GM12878 (cell line): ENCODE measurements around the gene TMC5. TPM values are rescaled to one million over a fixed set of nuclear protein-coding genes. Genes with fewer than 3 reads are reported as not detected.

Source experiments
- ATAC-seq: fragments of 200-7000 bp; cut with Tn5 transposase; 3 replicates; pipeline ENCODE4 v1.9.1; 2020; ENCODE audit warnings: mild to moderate bottlenecking, moderate library complexity
- BruUV-seq: library from RNA; stranded (reverse); fragments of 400-500 nt; replicated peaks from 2 replicates; lab custom pipeline; 2021; lab: Mats Ljungman, UMichigan
- CTCF ChIA-PET: fragments of 300-600 bp; sonication (Branson Sonifier 250); formaldehyde crosslinking; extraction: SDS; loops from one replicate; lab custom pipeline; 2021; ENCODE audit warnings: inconsistent platforms; lab: Yijun Ruan, JAX
- POLR2A ChIA-PET: fragments of 350-600 bp; formaldehyde crosslinking; extraction: SDS; loops from one replicate; lab custom pipeline; 2021; ENCODE audit warnings: inconsistent platforms; lab: Charles Lee
- RAD21 ChIA-PET: fragments of 300-600 bp; sonication (Branson Sonifier 250); formaldehyde crosslinking; loops from one replicate; lab custom pipeline; 2023; ENCODE audit warnings: antibody characterized with exemption; ENCODE audit not compliant: unreplicated experiment; lab: Charles Lee
- SMC1A ChIA-PET: fragments of 300-600 bp; sonication (Branson Sonifier 250); formaldehyde crosslinking; loops from one replicate; lab custom pipeline; 2023; ENCODE audit not compliant: unreplicated experiment, uncharacterized antibody; lab: Charles Lee
- DNase-seq: peaks from one replicate; pipeline ENCODE4 v3.0.0-alpha.2; 2011; ENCODE audit warnings: low read depth, low spot score
- FAIRE-seq: peaks from 3 replicates; lab custom pipeline; 2011; peaks lifted over from hg19 to GRCh38; lab: Jason Lieb, UNC
- H2AFZ ChIP-seq: 2 replicates; pipeline ENCODE4 v1.6.0; 2011; ENCODE audit warnings: low read depth, low read length, control low read depth; ENCODE audit not compliant: control insufficient read depth
- H3K27ac ChIP-seq: 2 replicates; pipeline ENCODE4 v1.5.1; 2011; ENCODE audit warnings: control low read depth; ENCODE audit not compliant: control insufficient read depth, insufficient read depth
- H3K27me3 ChIP-seq, 2 experiments: replicated peaks in 1 of 2; 2 replicates each; pipeline versions ENCODE4 v1.6.0 to v1.6.1; 2011; ENCODE audit warnings: low read length in 1 of 2; ENCODE audit not compliant: control insufficient read depth in 2 of 2, insufficient read depth in 2 of 2
- H3K36me3 ChIP-seq, 2 experiments: 2 replicates each; pipeline ENCODE4 v1.5.1; 2011; ENCODE audit warnings: low read length in 1 of 2; ENCODE audit not compliant: control insufficient read depth in 2 of 2, insufficient read depth in 2 of 2
- H3K4me1 ChIP-seq: 2 replicates; pipeline ENCODE4 v1.6.1; 2011; ENCODE audit warnings: mild to moderate bottlenecking, low read length, moderate library complexity, mixed read lengths; ENCODE audit not compliant: control insufficient read depth, insufficient read depth
- H3K4me2 ChIP-seq: 2 replicates; pipeline ENCODE4 v1.6.0; 2011; ENCODE audit warnings: control low read depth; ENCODE audit not compliant: control insufficient read depth, insufficient read depth
- H3K4me3 ChIP-seq: fragments of 200-600 bp; sonication (generic); 2 replicates; pipeline ENCODE4 v1.5.1; 2016
- H3K79me2 ChIP-seq: 2 replicates; pipeline ENCODE4 v1.6.0; 2011; ENCODE audit warnings: low read length; ENCODE audit not compliant: control insufficient read depth, insufficient read depth
- H3K9ac ChIP-seq: 2 replicates; pipeline ENCODE4 v1.8.0; 2011; ENCODE audit warnings: low read length, control low read depth, mixed read lengths; ENCODE audit not compliant: control insufficient read depth, insufficient read depth
- H3K9me3 ChIP-seq: replicated peaks from 3 replicates; pipeline ENCODE4 v1.5.1; 2011; ENCODE audit warnings: mild to moderate bottlenecking, low read length; ENCODE audit not compliant: control insufficient read depth, insufficient read depth
- H4K20me1 ChIP-seq: 2 replicates; pipeline ENCODE4 v1.6.0; 2011; ENCODE audit not compliant: control insufficient read depth, insufficient read depth
- CREB1 ChIP-seq: IDR thresholded peaks from 2 replicates; pipeline ENCODE4 v1.6.1; 2012; ENCODE audit warnings: low read depth, mild to moderate bottlenecking, inconsistent platforms
- NRF1 ChIP-seq: conservative IDR thresholded peaks from 2 replicates; pipeline ENCODE4 v1.6.1; 2011; ENCODE audit warnings: mild to moderate bottlenecking, low read depth, low read length, improper control_type of control experiment
- RAD21 ChIP-seq: IDR thresholded peaks from 2 replicates; pipeline ENCODE4 v1.6.1; 2011; ENCODE audit warnings: mild to moderate bottlenecking, low read depth, low read length, moderate library complexity; ENCODE audit not compliant: insufficient read depth
- SMC3 ChIP-seq: IDR thresholded peaks from 2 replicates; pipeline ENCODE4 v1.6.1; 2011; ENCODE audit warnings: low read length, improper control_type of control experiment, borderline replicate concordance
- STAT1 ChIP-seq: fragments of 450-650 bp; conservative IDR thresholded peaks from 2 replicates; pipeline ENCODE4 v1.6.1; 2014; ENCODE audit warnings: antibody characterized with exemption, mild to moderate bottlenecking
- WGBS: methylation state at CpG from one replicate; pipeline ENCODE4 v1.1.6; 2016; ENCODE audit warnings: low lambda C conversion rate; ENCODE audit not compliant: insufficient replicate concordance, insufficient coverage; ENCODE audit errors: missing lambda C conversion rate; 5-methylcytosine and 5-hydroxymethylcytosine counted together
- in situ Hi-C: fragments of 300-500 bp; cut with MboI; formaldehyde crosslinking; loops from 9 replicates; pipeline ENCODE4 v1.14.3; 2018; ENCODE audit warnings: mixed read lengths
- intact Hi-C: fragments of 100-400 bp; cut with micrococcal nuclease; formaldehyde crosslinking; loops from one replicate; pipeline ENCODE4 v1.14.2; 2022; ENCODE audit not compliant: unreplicated experiment
- polyA plus RNA-seq, 11 experiments: library from polyadenylated mRNA; depleted of rRNA in 4 of 11; unstranded in 6 of 11; stranded (reverse) in 5 of 11; fragments of >200 nt; fragmentation: Nextera tagmentation in 4 of 11; fragmentation: Illumina TruSeq in 1 of 11; extraction: Ambion mirVana in 4 of 11; extraction: Trizol in 1 of 11; gene quantifications; 1 replicate in 1 of 11; 2 replicates in 10 of 11; pipeline versions ENCODE4 v1.2.1 to v1.2.3, GENCODE V29; 2011 to 2016; ENCODE audit warnings: inconsistent platforms in 2 of 11, missing spikeins in 2 of 11, low read depth in 1 of 11
- total RNA-seq, 4 experiments: library from RNA; depleted of rRNA in 3 of 4; stranded (reverse); fragments of >200 nt in 3 of 4; fragmentation: Illumina TruSeq in 1 of 4; extraction: Trizol in 1 of 4; gene quantifications; 2 replicates each; pipeline versions ENCODE4 v1.2.1 to v1.2.3, GENCODE V29; 2013 to 2021
- TF ChIP-seq, protein P1 (sequence below): fragments of 450-650 bp; IDR thresholded peaks from 2 replicates; pipeline ENCODE4 v1.6.1; 2017; ENCODE audit warnings: borderline replicate concordance
- TF ChIP-seq, protein P2 (sequence below), 3 experiments: IDR thresholded peaks in 2 of 3; conservative IDR thresholded peaks in 1 of 3; 2 replicates each; pipeline ENCODE4 v1.5.1; 2011; ENCODE audit warnings: low read depth in 3 of 3, low read length in 3 of 3, mild to moderate bottlenecking in 3 of 3, control low read depth in 2 of 3, moderate library complexity in 2 of 3, inconsistent platforms in 1 of 3, mixed read lengths in 1 of 3; ENCODE audit not compliant: control insufficient read depth in 2 of 3, insufficient read depth in 1 of 3; ENCODE audit errors: extremely low read depth in 1 of 3
- TF ChIP-seq, protein P3 (sequence below): IDR thresholded peaks from 2 replicates; pipeline ENCODE4 v1.6.1; 2012; ENCODE audit warnings: low read depth, low read length, improper control_type of control experiment

Gene TMC5
- total and polyA plus RNA-seq, 10 of the 15 experiments (the other 5 are each of a cell fraction or from before 2014, with no cell fraction given), result 0.01 to 0.10 (median 0.07) TPM; not detected in 5

DNA sequence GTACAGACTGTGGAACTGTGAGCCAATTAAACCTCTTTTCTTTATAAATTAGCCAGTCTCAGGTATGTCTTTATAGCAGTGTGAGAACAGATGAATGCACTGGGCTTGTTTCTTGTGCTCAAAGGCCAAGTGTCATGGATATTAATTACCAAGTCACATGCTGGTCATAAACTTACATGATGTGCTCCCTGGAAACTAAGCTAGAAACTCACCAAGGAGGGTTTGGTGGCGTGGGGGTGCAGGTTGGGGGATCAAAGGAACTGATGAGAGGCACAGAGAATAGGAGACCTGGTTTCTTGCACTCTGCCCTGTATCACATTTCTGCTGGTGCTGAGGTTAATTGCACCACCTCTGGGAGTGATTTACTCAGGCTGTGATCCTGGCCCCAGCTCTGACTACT is 31.2 kb upstream of the TMC5 start (continued):
- TF ChIP-seq, protein P1, sequence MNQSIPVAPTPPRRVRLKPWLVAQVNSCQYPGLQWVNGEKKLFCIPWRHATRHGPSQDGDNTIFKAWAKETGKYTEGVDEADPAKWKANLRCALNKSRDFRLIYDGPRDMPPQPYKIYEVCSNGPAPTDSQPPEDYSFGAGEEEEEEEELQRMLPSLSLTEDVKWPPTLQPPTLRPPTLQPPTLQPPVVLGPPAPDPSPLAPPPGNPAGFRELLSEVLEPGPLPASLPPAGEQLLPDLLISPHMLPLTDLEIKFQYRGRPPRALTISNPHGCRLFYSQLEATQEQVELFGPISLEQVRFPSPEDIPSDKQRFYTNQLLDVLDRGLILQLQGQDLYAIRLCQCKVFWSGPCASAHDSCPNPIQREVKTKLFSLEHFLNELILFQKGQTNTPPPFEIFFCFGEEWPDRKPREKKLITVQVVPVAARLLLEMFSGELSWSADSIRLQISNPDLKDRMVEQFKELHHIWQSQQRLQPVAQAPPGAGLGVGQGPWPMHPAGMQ, result no peak
- TF ChIP-seq NRF1 (no peak), CREB1 (no peak), STAT1 (no peak)

DNA sequence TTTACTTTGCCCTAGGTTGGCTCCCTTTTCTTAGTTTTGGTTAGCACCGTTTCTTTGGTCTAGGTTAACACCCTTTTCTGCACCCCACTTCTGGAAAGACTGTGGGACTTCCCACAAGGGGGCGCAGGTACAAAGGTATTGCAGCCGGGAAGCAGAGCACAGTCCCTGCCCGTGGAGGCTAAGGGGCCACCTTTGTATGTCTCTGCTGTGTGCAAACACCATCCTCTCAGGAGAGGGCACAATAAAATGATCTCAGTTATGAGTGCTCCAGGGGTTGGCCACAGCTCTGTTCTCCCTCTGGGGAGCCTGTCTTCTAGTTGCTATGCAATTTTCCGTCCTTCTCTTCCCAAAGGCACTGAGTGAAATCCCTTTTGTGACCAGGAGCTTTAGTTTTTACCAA is 28.4 kb upstream of the TMC5 start:
- ATAC-seq, result peak; percentile 81
- ChIA-PET RAD21 (interaction anchor here (1.4 kb wide), 1 partner anchor 113 kb away, joined by 7 read pairs; no protein-coding TSS in a partner anchor), SMC1A (interaction anchor here (0.6 to 3.4 kb wide), 4 partner anchors 113 to 304 kb away, joined by 3 to 22 read pairs (median 5); no protein-coding TSS in a partner anchor), CTCF (interaction anchor here (0.6 to 6.6 kb wide), 11 partner anchors 11 to 324 kb away, joined by 3 to 63 read pairs (median 4); no protein-coding TSS in a partner anchor), POLR2A (no interaction called here)
- TF ChIP-seq SMC3 (peak; percentile 51; the same call in 1 of the 2 replicates), RAD21 (peak; percentile 69)
- TF ChIP-seq, protein P2, sequence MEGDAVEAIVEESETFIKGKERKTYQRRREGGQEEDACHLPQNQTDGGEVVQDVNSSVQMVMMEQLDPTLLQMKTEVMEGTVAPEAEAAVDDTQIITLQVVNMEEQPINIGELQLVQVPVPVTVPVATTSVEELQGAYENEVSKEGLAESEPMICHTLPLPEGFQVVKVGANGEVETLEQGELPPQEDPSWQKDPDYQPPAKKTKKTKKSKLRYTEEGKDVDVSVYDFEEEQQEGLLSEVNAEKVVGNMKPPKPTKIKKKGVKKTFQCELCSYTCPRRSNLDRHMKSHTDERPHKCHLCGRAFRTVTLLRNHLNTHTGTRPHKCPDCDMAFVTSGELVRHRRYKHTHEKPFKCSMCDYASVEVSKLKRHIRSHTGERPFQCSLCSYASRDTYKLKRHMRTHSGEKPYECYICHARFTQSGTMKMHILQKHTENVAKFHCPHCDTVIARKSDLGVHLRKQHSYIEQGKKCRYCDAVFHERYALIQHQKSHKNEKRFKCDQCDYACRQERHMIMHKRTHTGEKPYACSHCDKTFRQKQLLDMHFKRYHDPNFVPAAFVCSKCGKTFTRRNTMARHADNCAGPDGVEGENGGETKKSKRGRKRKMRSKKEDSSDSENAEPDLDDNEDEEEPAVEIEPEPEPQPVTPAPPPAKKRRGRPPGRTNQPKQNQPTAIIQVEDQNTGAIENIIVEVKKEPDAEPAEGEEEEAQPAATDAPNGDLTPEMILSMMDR (IDR thresholded peaks at IDR 0.05 in 2 of 3, conservative IDR thresholded peaks at IDR 0.05 in 1 of 3; ENCODE audit: control insufficient read depth in 2 of 3, extremely low read depth in 1 of 3, insufficient read depth in 1 of 3, low read depth in 3 of 3, low read length in 3 of 3), result peak; percentile 47 to 60 (median 50); a peak in 5 of 6 replicates
- TF ChIP-seq, protein P3, sequence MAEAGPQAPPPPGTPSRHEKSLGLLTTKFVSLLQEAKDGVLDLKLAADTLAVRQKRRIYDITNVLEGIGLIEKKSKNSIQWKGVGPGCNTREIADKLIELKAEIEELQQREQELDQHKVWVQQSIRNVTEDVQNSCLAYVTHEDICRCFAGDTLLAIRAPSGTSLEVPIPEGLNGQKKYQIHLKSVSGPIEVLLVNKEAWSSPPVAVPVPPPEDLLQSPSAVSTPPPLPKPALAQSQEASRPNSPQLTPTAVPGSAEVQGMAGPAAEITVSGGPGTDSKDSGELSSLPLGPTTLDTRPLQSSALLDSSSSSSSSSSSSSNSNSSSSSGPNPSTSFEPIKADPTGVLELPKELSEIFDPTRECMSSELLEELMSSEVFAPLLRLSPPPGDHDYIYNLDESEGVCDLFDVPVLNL, result no peak
- FAIRE-seq, result peak; percentile 74
- no peak overlapping the region for H3K27ac ChIP-seq
- no peaks in the 10 kb centered on the region for H3K79me2 ChIP-seq
- no peak overlapping the region for H3K4me2 ChIP-seq
- intact Hi-C loops, result loop anchor here (1.0 kb wide), 1 partner anchor 113 kb away; no protein-coding TSS in a partner anchor
- WGBS, result 12% methylated on average over 5 of the region's 5 CpGs
- H3K9ac ChIP-seq, result no peak overlapping the region
- H2AFZ ChIP-seq, result no peak overlapping the region
- no TSS peak for BruUV-seq
- H3K4me3 ChIP-seq, result no peak overlapping the region
- H3K36me3 ChIP-seq, result no peaks in the 10 kb centered on the region
- peak; percentile 8 for DNase-seq
- no peaks in the 10 kb centered on the region; the same call in 2 of the 3 replicates for H3K9me3 ChIP-seq
- no peaks in the 10 kb centered on the region; a peak in 1 of 4 replicates for H3K27me3 ChIP-seq
- no peaks in the 10 kb centered on the region for H4K20me1 ChIP-seq
- H3K4me1 ChIP-seq, result no peaks in the 10 kb centered on the region
- in situ Hi-C loops, result no loop called here
